ENCODE results near the gene BTN3A1.

DNA sequence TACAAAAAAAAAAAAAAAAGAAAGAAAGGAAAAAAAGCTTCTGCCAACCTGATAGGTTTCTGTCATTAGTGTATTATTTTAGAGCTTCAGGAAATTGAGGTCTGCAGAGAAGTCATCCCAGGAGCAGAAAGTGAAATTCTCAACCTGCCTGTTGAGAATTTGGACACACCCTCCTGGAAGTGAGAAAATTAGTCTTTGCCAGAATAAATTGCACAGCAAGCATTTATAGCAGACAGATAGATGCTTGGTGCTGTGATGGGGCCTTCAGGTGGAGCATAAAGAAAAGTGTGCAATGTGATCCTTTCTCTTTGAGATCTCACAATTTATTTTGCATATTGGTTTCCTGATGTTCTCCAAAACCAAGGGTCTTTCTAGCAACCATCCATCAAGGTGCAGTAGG, 14.5 kb upstream of the BTN3A1 start:
- TF ChIP-seq, protein P1, sequence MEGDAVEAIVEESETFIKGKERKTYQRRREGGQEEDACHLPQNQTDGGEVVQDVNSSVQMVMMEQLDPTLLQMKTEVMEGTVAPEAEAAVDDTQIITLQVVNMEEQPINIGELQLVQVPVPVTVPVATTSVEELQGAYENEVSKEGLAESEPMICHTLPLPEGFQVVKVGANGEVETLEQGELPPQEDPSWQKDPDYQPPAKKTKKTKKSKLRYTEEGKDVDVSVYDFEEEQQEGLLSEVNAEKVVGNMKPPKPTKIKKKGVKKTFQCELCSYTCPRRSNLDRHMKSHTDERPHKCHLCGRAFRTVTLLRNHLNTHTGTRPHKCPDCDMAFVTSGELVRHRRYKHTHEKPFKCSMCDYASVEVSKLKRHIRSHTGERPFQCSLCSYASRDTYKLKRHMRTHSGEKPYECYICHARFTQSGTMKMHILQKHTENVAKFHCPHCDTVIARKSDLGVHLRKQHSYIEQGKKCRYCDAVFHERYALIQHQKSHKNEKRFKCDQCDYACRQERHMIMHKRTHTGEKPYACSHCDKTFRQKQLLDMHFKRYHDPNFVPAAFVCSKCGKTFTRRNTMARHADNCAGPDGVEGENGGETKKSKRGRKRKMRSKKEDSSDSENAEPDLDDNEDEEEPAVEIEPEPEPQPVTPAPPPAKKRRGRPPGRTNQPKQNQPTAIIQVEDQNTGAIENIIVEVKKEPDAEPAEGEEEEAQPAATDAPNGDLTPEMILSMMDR (tag by site-specific recombination; IDR thresholded peaks at IDR 0.05), result no peak
- TF ChIP-seq ZNF121 (tag by site-specific recombination; IDR thresholded peaks at IDR 0.05) (no peak), ZSCAN30 (tag by site-specific recombination; IDR thresholded peaks at IDR 0.05) (no peak), ZNF114 (tag by site-specific recombination; IDR thresholded peaks at IDR 0.05) (no peak), HOXA7 (CRISPR knock-in tag; IDR thresholded peaks at IDR 0.05; ENCODE audit: borderline replicate concordance) (no peak), ZXDB (tag by site-specific recombination; IDR thresholded peaks at IDR 0.05) (no peak), ZNF132 (tag by site-specific recombination; IDR thresholded peaks at IDR 0.05; ENCODE audit: borderline replicate concordance) (no peak), ZNF660 (tag by site-specific recombination; IDR thresholded peaks at IDR 0.05) (no peak), ZNF76 (tag by site-specific recombination; IDR thresholded peaks at IDR 0.05; ENCODE audit: borderline replicate concordance, low read depth) (no peak), ZNF391 (tag by site-specific recombination; IDR thresholded peaks at IDR 0.05; ENCODE audit: borderline replicate concordance, low read depth) (no peak)
